Natural killer cell treated with Interleukin-12 subunit alpha and Interleukin-12 subunit beta and Interleukin-15 and Interleukin-18, amount 100 ng/mL, for 72 hours (primary cell): ENCODE measurements around the gene NOXA1. TPM values are rescaled to one million over a fixed set of nuclear protein-coding genes. Genes with fewer than 3 reads are reported as not detected.
"Not testable (repeated sequence)": the region's sequence is repeated elsewhere in the genome, so short reads cannot be mapped to it uniquely, and the experiment has no call there.

Source experiments
- ATAC-seq, 2 donors: fragments of 150-1000 bp; cut with Tn5 transposase in 1 of 2; sonication (Bioruptor Pico), chemical (Tn5 transposase) in 1 of 2; 2 replicates each; pipeline ENCODE4 v1.10.0; 2021
- DNase-seq: peaks from one replicate; pipeline ENCODE4 v3.0.0; 2022; ENCODE audit warnings: low spot score
- H3K27ac Mint-ChIP-seq, 2 donors: 1 replicate in 1 of 2; 2 replicates in 1 of 2; pipeline ENCODE4 v1.8.0; 2022; ENCODE audit warnings: mixed read lengths in 2 of 2, mild to moderate bottlenecking in 1 of 2, moderate library complexity in 1 of 2
- H3K27me3 Mint-ChIP-seq, 2 donors: 1 replicate in 1 of 2; 2 replicates in 1 of 2; pipeline ENCODE4 v1.8.0; 2022; ENCODE audit warnings: mixed read lengths in 2 of 2
- H3K36me3 Mint-ChIP-seq: one replicate; pipeline ENCODE4 v1.8.0; 2022; ENCODE audit warnings: mixed read lengths
- H3K4me1 Mint-ChIP-seq, 2 donors: 1 replicate in 1 of 2; 2 replicates in 1 of 2; pipeline ENCODE4 v1.8.0; 2022; ENCODE audit warnings: low read depth in 2 of 2, mixed read lengths in 2 of 2, mild to moderate bottlenecking in 1 of 2
- H3K4me3 Mint-ChIP-seq: one replicate; pipeline ENCODE4 v1.8.0; 2022; ENCODE audit warnings: mixed read lengths
- H3K9me3 Mint-ChIP-seq: 2 replicates; pipeline ENCODE4 v1.8.0; 2022; ENCODE audit warnings: mixed read lengths
- total RNA-seq, 2 donors: library from RNA; stranded (reverse); gene quantifications; one replicate each; pipeline ENCODE4 v1.2.3, GENCODE V29; 2022

NOXA1 gene
- total RNA-seq, 2 donors from 2014 or later, result 0.33 to 0.62 TPM

DNA sequence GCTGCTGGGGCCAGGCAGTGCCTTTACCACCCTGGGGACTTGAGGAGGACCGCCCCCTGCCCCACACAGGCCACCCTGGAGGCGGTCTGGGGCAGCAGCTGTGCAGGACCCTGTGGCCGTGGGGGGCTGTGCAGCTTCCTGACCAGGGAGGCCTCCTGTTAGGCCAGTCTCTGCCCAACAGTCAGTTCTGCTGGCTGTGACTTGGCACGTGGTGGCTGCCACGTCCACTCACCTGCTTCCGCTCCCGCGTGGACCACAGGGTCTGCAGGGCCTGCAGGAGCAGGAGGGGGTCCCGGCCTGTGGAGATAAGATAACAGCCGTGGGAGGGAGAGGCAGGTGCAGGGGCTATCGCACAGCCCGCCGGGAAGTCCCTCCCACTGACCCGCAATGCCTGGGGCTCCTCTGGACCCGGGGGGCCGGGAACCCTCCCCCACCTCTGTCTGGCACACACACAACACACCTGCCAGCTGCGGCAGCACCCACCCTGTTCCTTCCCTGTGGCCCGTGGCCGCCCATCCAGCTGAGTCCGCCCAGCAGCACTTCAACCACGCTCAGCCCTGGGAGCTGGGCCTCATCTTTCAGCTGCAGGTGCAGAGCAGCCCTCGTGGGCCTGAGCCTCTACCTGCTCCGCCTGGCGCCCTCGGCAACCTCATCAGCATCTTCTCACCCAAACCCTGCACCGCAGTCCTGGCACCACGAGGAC is 40.0 kb upstream of the NOXA1 start:
- Mint-ChIP-seq H3K9me3 (no peaks in the 10 kb centered on the region), H3K27me3 (no peaks in the 10 kb centered on the region), H3K4me3 (no peak overlapping the region), H3K27ac (no peak overlapping the region), H3K36me3 (no peaks in the 10 kb centered on the region), H3K4me1 (no peaks in the 10 kb centered on the region)
- DNase-seq, result no peak
- ATAC-seq, result no peak

GRCh38 chr9:137383784-137384756 is 39.1 kb upstream of the NOXA1 start:
- DNase-seq (no peak), ATAC-seq (no peak)
- no peaks in the 10 kb centered on the region for H3K9me3 Mint-ChIP-seq
- H3K4me3 Mint-ChIP-seq, result no peak overlapping the region
- no peaks in the 10 kb centered on the region for H3K36me3 Mint-ChIP-seq
- H3K27ac Mint-ChIP-seq, result no peak overlapping the region
- no peaks in the 10 kb centered on the region for H3K27me3 Mint-ChIP-seq
- H3K4me1 Mint-ChIP-seq, result no peaks in the 10 kb centered on the region

DNA sequence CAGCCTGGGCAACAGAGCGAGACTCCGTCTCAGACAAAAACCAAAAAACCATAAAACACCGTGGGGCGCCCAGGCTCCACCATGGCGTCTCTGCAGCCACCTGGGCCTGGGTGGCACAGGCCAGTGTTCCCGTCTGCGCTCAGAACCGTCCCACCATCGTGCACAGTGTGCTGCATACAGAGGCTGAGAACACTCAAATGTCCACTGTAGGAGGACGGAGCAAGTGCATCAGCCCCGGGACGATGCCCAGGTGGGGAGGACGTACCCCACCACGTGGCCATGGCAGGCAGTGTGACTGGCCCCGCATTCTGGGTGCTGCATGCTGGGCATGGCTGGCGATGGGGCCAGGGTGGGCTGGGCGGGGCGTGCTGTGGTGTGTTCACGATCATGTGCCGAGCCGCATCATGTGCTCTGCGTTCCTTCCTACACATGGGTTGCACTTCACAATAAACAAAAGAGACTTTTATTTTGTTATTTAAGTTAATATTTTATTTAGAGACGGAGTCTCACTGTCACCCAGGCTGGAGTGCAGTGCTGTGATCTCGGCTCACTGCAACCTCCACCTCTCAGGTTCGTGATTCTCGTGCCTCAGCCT is 38.0 kb upstream of the NOXA1 start:
- H3K9me3 Mint-ChIP-seq, result no peaks in the 10 kb centered on the region
- no peaks in the 10 kb centered on the region for H3K36me3 Mint-ChIP-seq

GRCh38 chr9:137386507-137387113 is 36.6 kb upstream of the NOXA1 start:
- ATAC-seq, H3K27me3 Mint-ChIP-seq, H3K4me1 Mint-ChIP-seq, DNase-seq, H3K4me3 Mint-ChIP-seq, H3K9me3 Mint-ChIP-seq, H3K36me3 Mint-ChIP-seq: not testable (repeated sequence)
- H3K27ac Mint-ChIP-seq, result peak overlapping the region in 1 of 2 donors; percentile 62

More for the DNA sequence above, 38.0 kb upstream of the NOXA1 start:
- Mint-ChIP-seq H3K27ac (no peak overlapping the region), H3K27me3 (no peaks in the 10 kb centered on the region), H3K4me1 (peaks cover 0 to 3% of the 10 kb centered on the region in 2 donors), H3K4me3 (no peak overlapping the region)
- DNase-seq, result no peak
- ATAC-seq, result no peak

DNA sequence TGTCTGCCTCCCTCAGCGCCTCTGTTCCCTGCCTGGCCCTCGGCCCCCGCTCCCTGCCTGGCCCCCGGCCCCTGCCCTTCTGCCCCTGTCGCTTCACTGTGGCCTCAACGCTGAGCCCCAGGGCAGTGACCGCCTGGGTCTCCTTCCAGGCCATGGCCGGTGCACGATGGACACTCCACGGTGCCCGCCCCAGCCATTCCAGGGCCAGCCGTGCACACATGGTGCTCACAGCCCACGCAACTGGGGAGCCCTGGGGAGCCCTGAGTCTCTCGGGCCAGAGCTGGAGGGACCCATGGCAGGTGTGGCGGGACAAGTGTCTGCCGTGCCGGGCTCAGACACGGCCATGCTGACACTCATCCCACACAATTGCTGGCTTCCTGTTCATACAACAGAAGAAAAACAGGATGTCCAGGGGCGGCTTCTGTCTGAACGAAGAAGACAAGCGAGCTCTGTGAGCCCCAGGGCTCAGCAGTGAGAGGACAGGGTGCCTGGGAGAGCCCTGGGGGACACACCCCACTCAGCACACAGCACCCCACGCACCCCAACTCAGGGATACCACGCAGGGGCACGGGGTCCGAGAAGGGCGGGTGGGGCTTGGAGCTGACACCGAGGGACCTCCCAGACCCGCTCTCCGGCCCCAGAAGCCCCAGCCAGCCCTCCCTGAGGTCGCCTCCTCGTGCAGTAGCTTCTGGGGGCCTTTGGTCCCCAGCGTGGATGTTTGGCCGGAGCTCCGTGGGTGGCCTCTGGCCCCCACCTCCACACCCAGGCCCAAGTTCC is 35.9 kb upstream of the NOXA1 start:
- no peak overlapping the region for H3K4me3 Mint-ChIP-seq
- no peaks in the 10 kb centered on the region for H3K9me3 Mint-ChIP-seq
- peaks cover 0 to 6% of the 10 kb centered on the region in 2 donors for H3K4me1 Mint-ChIP-seq
- peak overlapping the region in 1 of 2 donors; percentile 62 for H3K27ac Mint-ChIP-seq
- ATAC-seq, result peak in 1 of 2 donors; percentile 73
- no peaks in the 10 kb centered on the region for H3K27me3 Mint-ChIP-seq
- DNase-seq, result no peak
- H3K36me3 Mint-ChIP-seq, result no peaks in the 10 kb centered on the region

DNA sequence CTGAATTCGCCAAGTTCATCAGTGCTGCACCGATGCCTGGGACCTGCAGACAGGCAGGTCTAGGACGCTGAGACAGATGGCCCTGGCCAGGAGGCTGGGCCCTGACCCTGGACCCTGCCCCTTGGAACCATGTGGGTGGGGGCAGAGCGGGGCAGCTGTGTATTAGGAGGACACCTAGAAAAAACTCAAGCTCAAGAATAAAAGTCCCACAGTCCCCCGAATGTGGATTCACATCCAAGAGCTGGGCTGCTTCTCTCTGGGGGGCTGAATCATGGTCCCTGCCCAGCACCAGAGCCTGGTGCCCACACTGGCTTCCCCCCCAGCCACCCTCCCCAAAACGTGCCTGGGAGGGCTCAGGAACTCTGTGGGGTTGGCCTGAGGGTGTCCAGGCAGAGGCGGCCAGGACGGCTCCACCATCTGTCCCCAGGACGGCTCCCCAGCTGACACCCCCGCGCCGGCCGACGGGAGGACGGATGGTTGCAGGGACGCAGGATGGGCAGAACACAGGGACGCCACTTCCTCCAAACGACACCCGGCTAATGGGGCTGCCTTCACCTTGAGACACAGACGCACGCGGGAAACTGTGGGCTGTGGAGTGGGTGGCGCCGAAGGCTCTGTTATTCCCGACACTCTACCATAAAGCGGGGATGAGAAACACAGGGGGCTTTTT is 35.2 kb upstream of the NOXA1 start:
- DNase-seq, result no peak
- H3K4me1 Mint-ChIP-seq, result peaks cover 0 to 6% of the 10 kb centered on the region in 2 donors
- no peaks in the 10 kb centered on the region for H3K27me3 Mint-ChIP-seq
- H3K4me3 Mint-ChIP-seq, result no peak overlapping the region
- H3K36me3 Mint-ChIP-seq, result no peaks in the 10 kb centered on the region
- peak overlapping the region in 1 of 2 donors; percentile 62 for H3K27ac Mint-ChIP-seq
- ATAC-seq, result no peak
- H3K9me3 Mint-ChIP-seq, result no peaks in the 10 kb centered on the region

DNA sequence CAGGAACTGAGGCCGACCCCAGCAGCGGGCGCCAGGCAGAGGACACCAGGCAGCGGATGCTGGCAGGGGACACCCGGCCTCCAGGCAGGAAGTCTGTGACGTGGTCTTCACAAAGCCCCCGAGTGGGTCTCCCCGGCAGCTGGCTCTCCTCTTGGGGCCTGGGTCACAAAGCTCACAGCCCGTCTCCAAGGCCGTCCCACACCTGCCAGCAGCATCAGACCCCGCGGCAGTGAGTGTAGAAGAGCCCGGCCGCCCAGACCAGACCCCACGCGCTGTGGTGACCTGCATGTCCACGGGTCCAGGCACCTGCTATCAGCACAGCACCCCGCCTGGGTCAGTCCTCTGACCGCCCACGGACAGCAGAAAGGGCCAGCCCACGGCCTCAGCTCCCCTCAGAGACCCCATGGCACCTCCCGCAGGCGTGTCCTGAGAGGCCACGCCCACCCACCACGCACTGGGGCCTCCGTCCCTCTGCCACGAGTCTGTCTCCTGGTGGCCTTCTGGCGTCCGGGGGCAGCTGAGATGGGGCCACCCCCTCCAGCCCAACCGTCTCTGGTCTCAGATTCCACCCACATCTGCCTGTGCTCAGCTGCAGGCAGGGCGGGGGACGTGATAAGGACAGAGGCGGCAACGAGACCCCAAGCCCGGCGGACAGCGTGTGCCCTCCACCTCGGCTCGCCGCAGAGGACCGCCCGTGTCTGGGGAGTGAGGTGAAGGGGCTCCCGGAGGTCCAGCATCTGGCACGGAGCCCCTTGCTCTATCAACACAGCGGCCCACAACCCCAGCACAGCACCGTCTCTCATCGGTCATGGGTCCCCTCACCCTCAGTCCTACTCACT is 34.4 kb upstream of the NOXA1 start:
- no peaks in the 10 kb centered on the region for H3K9me3 Mint-ChIP-seq
- H3K4me3 Mint-ChIP-seq, result no peak overlapping the region
- ATAC-seq (no peak), DNase-seq (no peak)
- no peaks in the 10 kb centered on the region for H3K27me3 Mint-ChIP-seq
- peaks cover 0 to 6% of the 10 kb centered on the region in 2 donors for H3K4me1 Mint-ChIP-seq
- H3K27ac Mint-ChIP-seq, result no peak overlapping the region
- H3K36me3 Mint-ChIP-seq, result no peaks in the 10 kb centered on the region

GRCh38 chr9:137389428-137389746 is 33.8 kb upstream of the NOXA1 start:
- Mint-ChIP-seq H3K27me3 (no peaks in the 10 kb centered on the region), H3K4me3 (no peak overlapping the region), H3K9me3 (no peaks in the 10 kb centered on the region), H3K4me1 (peaks cover 0 to 6% of the 10 kb centered on the region in 2 donors), H3K36me3 (no peaks in the 10 kb centered on the region), H3K27ac (no peak overlapping the region)
- no peak for ATAC-seq
- DNase-seq, result no peak

- ATAC-seq (no peak), DNase-seq (no peak)
- H3K4me1 Mint-ChIP-seq, result peaks cover 0 to 6% of the 10 kb centered on the region in 2 donors
- no peak overlapping the region for H3K27ac Mint-ChIP-seq
- no peaks in the 10 kb centered on the region for H3K36me3 Mint-ChIP-seq
- H3K4me3 Mint-ChIP-seq, result no peak overlapping the region
- H3K27me3 Mint-ChIP-seq, result no peaks in the 10 kb centered on the region
- H3K9me3 Mint-ChIP-seq, result no peaks in the 10 kb centered on the region
Observed at GRCh38 chr9:137390553-137391410, 32.4 kb upstream of the NOXA1 start.

DNA sequence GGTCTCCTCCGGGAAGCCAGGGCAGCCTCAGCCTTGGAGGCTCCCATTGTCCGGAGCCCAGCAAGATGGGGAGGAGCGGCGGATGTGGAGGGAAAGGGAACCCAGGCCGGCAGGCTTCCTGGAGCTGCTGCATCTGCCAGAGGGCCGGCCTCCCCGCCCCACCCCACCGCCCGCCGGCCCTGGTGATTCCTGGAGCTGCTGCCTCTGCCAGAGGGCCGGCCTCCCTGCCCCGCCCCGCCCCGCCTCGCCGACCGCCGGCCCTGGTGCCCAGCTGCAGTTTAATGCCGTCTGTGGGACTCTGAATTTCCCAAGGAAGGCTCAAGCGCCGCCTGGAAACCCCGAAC is 31.8 kb upstream of the NOXA1 start:
- no peak for DNase-seq
- no peak for ATAC-seq
- Mint-ChIP-seq H3K9me3 (no peaks in the 10 kb centered on the region), H3K27me3 (no peaks in the 10 kb centered on the region), H3K4me1 (peaks cover 0 to 6% of the 10 kb centered on the region in 2 donors), H3K27ac (no peak overlapping the region), H3K36me3 (no peaks in the 10 kb centered on the region), H3K4me3 (no peak overlapping the region)

DNA sequence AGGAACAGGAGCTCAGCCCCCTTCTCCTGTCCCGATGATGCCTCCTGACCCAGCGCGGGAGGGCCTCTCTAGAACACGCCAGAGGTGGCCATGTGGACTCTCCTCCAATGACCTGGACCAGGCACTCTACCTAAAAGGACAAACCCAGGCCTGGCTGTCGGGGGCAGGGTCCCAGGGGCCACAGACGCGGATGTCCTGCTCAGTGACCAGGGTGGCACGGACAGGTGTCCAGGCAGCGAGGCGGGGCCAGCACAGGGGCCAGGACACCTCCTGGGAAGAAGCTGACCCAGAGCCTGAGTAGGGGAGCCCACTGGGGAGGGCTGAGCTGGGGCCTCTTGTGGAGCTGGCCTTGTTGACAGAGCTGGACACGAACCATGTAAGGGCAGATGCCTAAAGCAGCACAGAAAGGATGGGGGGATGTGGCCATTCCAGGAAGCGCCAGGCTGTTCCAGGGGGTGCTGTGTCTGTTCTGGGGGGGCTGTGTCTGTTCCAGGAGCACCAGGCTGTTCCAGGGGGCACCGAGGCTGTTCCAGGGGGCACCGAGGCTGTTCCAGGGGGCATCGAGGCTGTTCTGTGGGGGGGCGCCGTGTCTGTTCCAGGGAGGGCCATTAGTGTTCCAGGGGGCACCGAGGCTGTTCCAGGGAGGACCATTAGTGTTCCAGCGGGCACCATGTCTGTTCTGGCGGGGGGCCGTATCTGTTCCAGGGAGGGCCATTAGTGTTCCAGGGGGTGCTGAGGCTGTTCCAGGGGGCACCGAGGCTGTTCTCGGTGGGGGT is 30.8 kb upstream of the NOXA1 start:
- Mint-ChIP-seq H3K36me3 (no peaks in the 10 kb centered on the region), H3K9me3 (no peaks in the 10 kb centered on the region), H3K4me1 (peaks cover 0 to 6% of the 10 kb centered on the region in 2 donors), H3K4me3 (no peak overlapping the region), H3K27me3 (no peaks in the 10 kb centered on the region), H3K27ac (no peak overlapping the region)
- DNase-seq (no peak), ATAC-seq (no peak)
